ENCODE results near the gene LSAMP. TPM values are rescaled to one million over a fixed set of nuclear protein-coding genes. Genes with fewer than 3 reads are reported as not detected.

Gene LSAMP
- not detected in 2 replicates for total RNA-seq (2012; rRNA removed)

GRCh38 chr3:116445311-116445841, at the start of gene LSAMP:
Gene LSAMP, minus strand, starts transcription at chr3:116445487.
- Histone ChIP-seq H3K9ac (ENCODE audit: low read depth, low read length) (no peak within 1 kb of the TSS), H3K36me3 (ENCODE audit: insufficient read depth, low read length) (no peaks in the 10 kb centered on the region), H3K27me3 (ENCODE audit: control insufficient read depth, insufficient read depth, low read length) (no peaks in the 10 kb centered on the region), H3K9me3 (replicated peaks; ENCODE audit: low read length) (no peaks in the 10 kb centered on the region), H3K4me1 (ENCODE audit: control insufficient read depth, insufficient read depth, low read length) (no peaks in the 10 kb centered on the region), H3K4me3 (ENCODE audit: low read length) (no peak within 1 kb of the TSS), H3K4me2 (ENCODE audit: low read length) (no peak within 1 kb of the TSS)

DNA sequence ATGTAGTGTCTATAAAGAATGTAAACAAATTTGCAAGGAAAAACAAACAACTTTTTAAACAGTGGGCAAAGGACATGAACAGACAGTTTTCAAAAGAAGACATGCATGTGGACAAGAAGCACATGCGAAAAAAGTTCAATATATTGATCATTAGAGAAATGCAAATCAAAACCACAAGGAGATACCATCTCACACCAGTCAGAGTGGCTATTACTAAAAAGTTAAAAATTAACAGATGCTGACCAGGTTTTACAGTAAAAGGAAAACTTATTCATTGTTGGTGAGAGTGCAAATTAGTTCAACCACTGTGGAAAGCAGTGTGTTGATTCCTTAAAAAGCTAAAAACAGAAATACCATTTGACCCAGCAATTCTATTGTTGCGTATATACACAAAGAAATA, 47.1 kb upstream of the LSAMP start:
- Histone ChIP-seq H3K4me2 (ENCODE audit: low read length) (no peak overlapping the region), H3K36me3 (ENCODE audit: insufficient read depth, low read length) (no peaks in the 10 kb centered on the region), H3K4me1 (ENCODE audit: control insufficient read depth, insufficient read depth, low read length) (no peaks in the 10 kb centered on the region), H3K27me3 (ENCODE audit: control insufficient read depth, insufficient read depth, low read length) (no peaks in the 10 kb centered on the region), H3K4me3 (ENCODE audit: low read length) (no peak overlapping the region), H3K9ac (ENCODE audit: low read depth, low read length) (no peak overlapping the region), H3K9me3 (replicated peaks; ENCODE audit: low read length) (peaks cover 3% of the 10 kb centered on the region)

- no peaks in the 10 kb centered on the region for H3K27me3 ChIP-seq (ENCODE audit: control insufficient read depth, insufficient read depth, low read length)
- no peak overlapping the region for H3K4me2 ChIP-seq (ENCODE audit: low read length)
- H3K4me3 ChIP-seq (ENCODE audit: low read length) = no peak overlapping the region
- no peaks in the 10 kb centered on the region for H3K4me1 ChIP-seq (ENCODE audit: control insufficient read depth, insufficient read depth, low read length)
- H3K36me3 ChIP-seq (ENCODE audit: insufficient read depth, low read length) = no peaks in the 10 kb centered on the region
- peaks cover 3% of the 10 kb centered on the region for H3K9me3 ChIP-seq (replicated peaks; ENCODE audit: low read length)
- no peak overlapping the region for H3K9ac ChIP-seq (ENCODE audit: low read depth, low read length)
Observed at GRCh38 chr3:116483135-116483534, 37.8 kb upstream of the LSAMP start.

DNA sequence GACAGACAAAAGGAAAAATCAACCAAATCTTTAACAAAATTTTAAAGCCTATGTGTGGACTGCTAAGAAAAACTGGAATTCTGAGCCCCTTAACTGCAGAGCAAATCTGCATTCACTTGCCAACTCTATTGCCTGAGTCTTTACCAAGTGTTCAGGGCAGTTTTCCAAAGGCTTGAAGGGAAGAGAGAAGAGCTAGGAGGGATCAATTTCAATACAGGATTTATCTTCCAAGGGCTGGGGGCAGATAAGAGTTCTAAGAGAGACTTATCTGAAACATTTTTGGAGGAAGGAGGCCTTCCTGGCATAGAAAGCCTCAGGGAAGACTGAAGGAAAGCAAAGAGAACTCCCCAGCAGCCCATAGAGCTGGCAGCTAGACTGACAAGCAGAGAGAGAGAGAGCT, 31.4 kb upstream of the LSAMP start:
- no peak overlapping the region for H3K9ac ChIP-seq (ENCODE audit: low read depth, low read length)
- H3K36me3 ChIP-seq (ENCODE audit: insufficient read depth, low read length) = no peaks in the 10 kb centered on the region
- no peak overlapping the region for H3K4me2 ChIP-seq (ENCODE audit: low read length)
- H3K27me3 ChIP-seq (ENCODE audit: control insufficient read depth, insufficient read depth, low read length) = no peaks in the 10 kb centered on the region
- H3K4me3 ChIP-seq (ENCODE audit: low read length) = no peak overlapping the region
- no peaks in the 10 kb centered on the region for H3K4me1 ChIP-seq (ENCODE audit: control insufficient read depth, insufficient read depth, low read length)
- H3K9me3 ChIP-seq (replicated peaks; ENCODE audit: low read length) = peaks cover 4% of the 10 kb centered on the region

DNA sequence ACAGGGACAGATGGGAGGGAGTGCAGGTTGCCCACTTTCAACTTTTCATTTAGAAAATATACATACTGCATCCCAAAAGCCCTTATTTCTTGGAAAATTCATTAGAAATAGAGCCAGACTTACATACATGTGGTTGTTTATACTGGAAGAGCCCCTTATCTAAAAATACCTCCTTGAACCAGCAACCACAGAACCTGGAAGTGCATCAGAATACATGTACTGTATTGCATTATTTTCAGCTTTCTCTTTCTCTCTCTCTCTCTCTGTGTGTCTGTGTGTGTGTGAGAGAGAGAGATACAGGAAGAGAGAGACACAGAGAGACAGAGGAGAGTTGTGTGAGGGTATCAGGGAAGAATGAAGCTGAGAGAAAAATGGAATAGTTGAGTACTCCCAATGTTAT, 29.5 kb upstream of the LSAMP start:
- Histone ChIP-seq H3K9ac (ENCODE audit: low read depth, low read length) (no peak overlapping the region), H3K27me3 (ENCODE audit: control insufficient read depth, insufficient read depth, low read length) (no peaks in the 10 kb centered on the region), H3K9me3 (replicated peaks; ENCODE audit: low read length) (peaks cover 4% of the 10 kb centered on the region), H3K4me1 (ENCODE audit: control insufficient read depth, insufficient read depth, low read length) (no peaks in the 10 kb centered on the region), H3K4me2 (ENCODE audit: low read length) (no peak overlapping the region), H3K4me3 (ENCODE audit: low read length) (no peak overlapping the region), H3K36me3 (ENCODE audit: insufficient read depth, low read length) (no peaks in the 10 kb centered on the region)

- H3K4me3 ChIP-seq (ENCODE audit: low read length) = no peak overlapping the region
- H3K9me3 ChIP-seq (replicated peaks; ENCODE audit: low read length) = peaks cover 4% of the 10 kb centered on the region
- H3K4me1 ChIP-seq (ENCODE audit: control insufficient read depth, insufficient read depth, low read length) = no peaks in the 10 kb centered on the region
- no peak overlapping the region for H3K4me2 ChIP-seq (ENCODE audit: low read length)
- no peaks in the 10 kb centered on the region for H3K36me3 ChIP-seq (ENCODE audit: insufficient read depth, low read length)
- H3K9ac ChIP-seq (ENCODE audit: low read depth, low read length) = no peak overlapping the region
- H3K27me3 ChIP-seq (ENCODE audit: control insufficient read depth, insufficient read depth, low read length) = no peaks in the 10 kb centered on the region
Observed at GRCh38 chr3:116474032-116474780, 28.9 kb upstream of the LSAMP start.

DNA sequence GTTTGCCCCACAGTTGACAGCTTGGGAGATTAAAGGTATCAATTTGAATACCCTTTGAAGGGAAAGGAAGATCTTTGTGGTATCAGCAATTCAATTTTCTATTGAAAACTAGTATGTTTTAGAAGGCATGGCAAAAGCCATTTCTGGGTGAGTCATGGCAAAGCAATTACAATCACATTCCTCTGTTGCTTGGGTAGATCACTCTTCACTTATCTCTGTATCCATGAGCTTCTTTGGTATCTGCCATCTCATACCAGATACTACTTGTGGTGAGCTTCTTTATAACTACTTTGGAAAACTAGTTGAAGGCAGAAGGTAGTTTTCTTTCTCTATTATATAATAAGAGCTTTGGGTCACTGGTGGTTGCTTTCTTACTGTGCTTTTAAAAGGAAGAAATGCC, 28.3 kb upstream of the LSAMP start:
- Histone ChIP-seq H3K4me1 (ENCODE audit: control insufficient read depth, insufficient read depth, low read length) (no peaks in the 10 kb centered on the region), H3K4me2 (ENCODE audit: low read length) (no peak overlapping the region), H3K27me3 (ENCODE audit: control insufficient read depth, insufficient read depth, low read length) (no peaks in the 10 kb centered on the region), H3K36me3 (ENCODE audit: insufficient read depth, low read length) (no peaks in the 10 kb centered on the region), H3K9ac (ENCODE audit: low read depth, low read length) (no peak overlapping the region), H3K4me3 (ENCODE audit: low read length) (no peak overlapping the region), H3K9me3 (replicated peaks; ENCODE audit: low read length) (peaks cover 4% of the 10 kb centered on the region)

DNA sequence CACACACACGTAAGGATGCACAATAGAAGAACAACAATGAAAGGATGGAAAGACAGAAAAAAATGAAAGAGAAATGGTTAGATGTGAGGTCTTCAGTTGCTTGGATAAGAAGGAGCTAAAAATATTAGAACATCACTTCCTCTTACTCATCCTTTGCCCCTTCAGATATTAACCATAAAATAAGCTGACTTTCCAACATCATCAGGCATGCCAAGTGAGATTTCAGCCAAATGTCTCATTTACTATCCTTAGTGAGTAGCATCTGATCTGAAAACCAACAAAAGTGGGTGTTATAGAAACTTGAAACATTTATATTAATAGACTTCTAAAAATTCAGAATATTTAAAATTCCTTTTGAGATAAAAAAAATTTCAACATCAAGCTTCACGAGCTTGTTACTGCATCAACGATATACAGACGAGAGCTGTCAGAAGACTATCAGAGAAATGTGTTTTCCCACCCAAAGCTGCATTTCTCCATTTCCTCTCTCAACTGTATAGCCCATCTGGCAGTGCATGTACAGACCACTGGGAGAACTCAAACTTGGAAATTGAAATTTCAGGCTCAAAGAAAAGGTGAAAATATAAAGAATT, 25.4 kb upstream of the LSAMP start:
- peaks cover 4% of the 10 kb centered on the region for H3K9me3 ChIP-seq (replicated peaks; ENCODE audit: low read length)
- H3K27me3 ChIP-seq (ENCODE audit: control insufficient read depth, insufficient read depth, low read length) = no peaks in the 10 kb centered on the region
- no peaks in the 10 kb centered on the region for H3K4me1 ChIP-seq (ENCODE audit: control insufficient read depth, insufficient read depth, low read length)
- no peak overlapping the region for H3K4me3 ChIP-seq (ENCODE audit: low read length)
- no peak overlapping the region for H3K4me2 ChIP-seq (ENCODE audit: low read length)
- H3K9ac ChIP-seq (ENCODE audit: low read depth, low read length) = no peak overlapping the region
- H3K36me3 ChIP-seq (ENCODE audit: insufficient read depth, low read length) = no peaks in the 10 kb centered on the region

GRCh38 chr3:116469546-116469945, 24.3 kb upstream of the LSAMP start:
- Histone ChIP-seq H3K4me2 (ENCODE audit: low read length) (no peak overlapping the region), H3K4me3 (ENCODE audit: low read length) (no peak overlapping the region), H3K9ac (ENCODE audit: low read depth, low read length) (no peak overlapping the region), H3K9me3 (replicated peaks; ENCODE audit: low read length) (peaks cover 3% of the 10 kb centered on the region), H3K36me3 (ENCODE audit: insufficient read depth, low read length) (no peaks in the 10 kb centered on the region), H3K4me1 (ENCODE audit: control insufficient read depth, insufficient read depth, low read length) (no peaks in the 10 kb centered on the region), H3K27me3 (ENCODE audit: control insufficient read depth, insufficient read depth, low read length) (no peaks in the 10 kb centered on the region)

GRCh38 chr3:116464276-116464798, 19.1 kb upstream of the LSAMP start:
- no peak overlapping the region for H3K4me3 ChIP-seq (ENCODE audit: low read length)
- H3K4me2 ChIP-seq (ENCODE audit: low read length) = no peak overlapping the region
- H3K4me1 ChIP-seq (ENCODE audit: control insufficient read depth, insufficient read depth, low read length) = no peaks in the 10 kb centered on the region
- H3K27me3 ChIP-seq (ENCODE audit: control insufficient read depth, insufficient read depth, low read length) = no peaks in the 10 kb centered on the region
- no peaks in the 10 kb centered on the region for H3K36me3 ChIP-seq (ENCODE audit: insufficient read depth, low read length)
- no peaks in the 10 kb centered on the region for H3K9me3 ChIP-seq (replicated peaks; ENCODE audit: low read length)
- no peak overlapping the region for H3K9ac ChIP-seq (ENCODE audit: low read depth, low read length)

DNA sequence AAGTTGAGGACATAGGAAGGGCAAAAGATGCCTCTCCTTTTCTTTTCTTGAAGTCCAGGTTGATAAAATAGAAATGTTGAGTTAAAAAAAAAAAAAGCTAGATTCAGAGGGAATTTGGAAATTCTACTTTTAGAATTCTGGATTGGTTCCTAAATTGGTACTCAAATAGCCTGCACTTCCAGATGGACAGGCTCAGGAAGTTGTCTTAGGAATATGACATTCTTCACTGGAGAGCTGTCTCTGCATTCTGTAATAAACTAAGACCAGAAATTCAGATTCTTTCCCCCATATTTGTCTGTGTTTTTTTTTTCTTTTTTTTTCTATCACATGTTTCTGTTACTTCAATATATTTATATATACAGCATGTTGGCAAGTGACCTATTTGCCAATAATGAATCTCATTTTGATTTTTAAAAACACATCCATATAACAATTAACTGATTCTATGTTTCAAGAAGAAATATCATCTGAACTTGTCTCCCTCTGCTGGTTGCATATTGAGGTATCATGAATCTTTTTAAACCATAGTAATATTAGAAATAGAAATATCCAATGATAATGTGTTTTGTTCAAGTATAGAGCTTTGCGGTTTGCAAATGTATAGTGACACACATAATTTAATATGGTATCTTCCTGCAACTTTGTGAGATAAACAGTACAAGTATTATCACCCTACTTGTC, 8.5 kb upstream of the LSAMP start:
- H3K36me3 ChIP-seq (ENCODE audit: insufficient read depth, low read length) = no peaks in the 10 kb centered on the region
- H3K27me3 ChIP-seq (ENCODE audit: control insufficient read depth, insufficient read depth, low read length) = no peaks in the 10 kb centered on the region
- H3K9ac ChIP-seq (ENCODE audit: low read depth, low read length) = no peak overlapping the region

More for the DNA sequence above, 8.5 kb upstream of the LSAMP start:
- Histone ChIP-seq H3K9me3 (replicated peaks; ENCODE audit: low read length) (no peaks in the 10 kb centered on the region), H3K4me3 (ENCODE audit: low read length) (no peak overlapping the region), H3K4me1 (ENCODE audit: control insufficient read depth, insufficient read depth, low read length) (no peaks in the 10 kb centered on the region), H3K4me2 (ENCODE audit: low read length) (no peak overlapping the region)
